Gastroesophageal sphincter (tissue), 3 donors: ENCODE measurements around the gene ZBTB4.

Source experiments
- CTCF ChIP-seq, 4 experiments: fragments of 200-600 bp in 2 of 4; fragments of 450-650 bp in 2 of 4; sonication (generic) in 1 of 4; IDR thresholded peaks; one replicate each; pipeline ENCODE4 v1.5.1; 2017 to 2019; ENCODE audit warnings: antibody characterized with exemption in 4 of 4, mild to moderate bottlenecking in 2 of 4, moderate library complexity in 2 of 4
- EP300 ChIP-seq: sonication (generic); formaldehyde crosslinking; IDR thresholded peaks from one replicate; pipeline ENCODE4 v1.6.1; 2017; ENCODE audit warnings: antibody characterized with exemption, mild to moderate bottlenecking

GRCh38 chr17:7417056-7417655, 62.3 kb downstream of the ZBTB4 start:
- no peak for TF ChIP-seq CTCF (IDR thresholded peaks at IDR 0.05)
- TF ChIP-seq EP300, result no peak
